Activated T-cell treated with anti-CD3 and anti-CD28 coated beads for 24 hours (primary cell): Measurements from ENCODE around the gene MEGF9.

Experiments used
- DNase-seq: peaks from one replicate; pipeline ENCODE4 v3.0.0-alpha.2; 2020; ENCODE audit warnings: low read depth

MEGF9 gene

GRCh38 chr9:120702075-120702474 lies 12.2 kb downstream of the MEGF9 start:
- DNase-seq = no peak

GRCh38 chr9:120701248-120701647 lies 13.0 kb downstream of the MEGF9 start:
- no peak for DNase-seq

GRCh38 chr9:120698766-120699165 lies 15.5 kb downstream of the MEGF9 start:
- DNase-seq = no peak

- no peak for DNase-seq
These were observed 16.8 kb downstream of the MEGF9 start for GRCh38 chr9:120697448-120697847.

GRCh38 chr9:120696551-120697230 lies 17.6 kb downstream of the MEGF9 start:
- no peak for DNase-seq

- no peak for DNase-seq
These were observed 19.7 kb downstream of the MEGF9 start for GRCh38 chr9:120694559-120694958.

- DNase-seq = no peak
These were observed 20.6 kb downstream of the MEGF9 start for GRCh38 chr9:120693700-120694008.

GRCh38 chr9:120692901-120693699 lies 21.2 kb downstream of the MEGF9 start:
- no peak for DNase-seq

DNA sequence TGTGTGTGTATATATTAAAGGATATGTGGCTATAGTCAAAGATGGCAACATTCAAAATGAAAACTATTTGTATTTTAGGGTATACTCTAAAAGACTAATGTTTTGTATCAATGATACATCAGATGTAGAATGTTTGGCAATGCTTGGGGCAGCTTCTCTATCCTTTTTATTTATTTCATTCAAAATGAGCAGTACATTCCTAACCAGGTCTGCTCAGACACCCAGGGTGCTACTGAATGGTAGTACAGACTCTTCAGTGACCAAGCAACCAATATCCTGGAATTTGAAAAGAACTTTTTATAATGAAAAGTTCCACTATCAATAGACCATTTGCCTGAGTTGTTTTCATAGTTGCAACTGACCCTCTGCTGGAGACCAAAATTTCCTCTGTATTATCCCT lies 23.9 kb downstream of the MEGF9 start:
- no peak for DNase-seq

GRCh38 chr9:120689860-120690259 lies 24.4 kb downstream of the MEGF9 start:
- no peak for DNase-seq

GRCh38 chr9:120688758-120689157 lies 25.5 kb downstream of the MEGF9 start:
- DNase-seq = no peak

DNA sequence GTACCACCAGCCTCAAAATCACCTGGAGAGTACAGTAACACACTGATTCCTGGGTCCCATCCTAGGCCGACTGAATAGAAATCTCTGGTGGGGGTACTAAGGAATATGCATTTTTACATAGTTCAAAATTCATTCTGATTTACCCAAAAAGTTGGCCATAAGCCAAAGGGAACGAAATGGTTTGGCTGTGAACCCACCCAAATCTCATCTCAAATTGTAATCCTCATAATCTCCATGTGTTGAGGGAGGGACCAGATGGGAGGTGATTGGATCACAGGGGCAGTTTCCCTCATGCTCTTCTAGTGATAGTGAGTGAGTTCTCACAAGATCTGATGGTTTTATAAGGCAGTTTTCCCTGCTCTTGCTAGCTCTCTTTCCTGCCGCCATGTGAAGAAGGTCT lies 31.1 kb downstream of the MEGF9 start:
- no peak for DNase-seq

DNA sequence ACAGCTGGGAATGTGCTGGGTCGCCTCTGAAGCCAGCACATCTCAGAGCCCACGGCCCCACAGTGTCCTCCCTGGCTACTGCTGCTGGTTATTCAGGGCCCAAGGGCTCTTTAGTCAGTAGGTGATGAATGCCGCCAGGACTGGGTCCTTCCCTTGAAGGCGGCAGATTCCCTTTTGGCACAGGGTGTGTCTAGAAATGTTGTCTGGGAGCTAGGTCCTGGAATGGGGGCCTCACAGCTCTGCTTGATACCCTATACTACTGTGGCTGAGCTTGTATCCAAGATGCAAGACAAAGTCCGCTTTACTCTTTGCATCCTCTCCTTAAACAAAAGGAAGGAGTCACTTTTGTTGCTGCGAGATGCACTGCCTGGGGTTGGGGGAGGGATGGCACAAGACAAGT lies 33.1 kb downstream of the MEGF9 start:
- no peak for DNase-seq

DNA sequence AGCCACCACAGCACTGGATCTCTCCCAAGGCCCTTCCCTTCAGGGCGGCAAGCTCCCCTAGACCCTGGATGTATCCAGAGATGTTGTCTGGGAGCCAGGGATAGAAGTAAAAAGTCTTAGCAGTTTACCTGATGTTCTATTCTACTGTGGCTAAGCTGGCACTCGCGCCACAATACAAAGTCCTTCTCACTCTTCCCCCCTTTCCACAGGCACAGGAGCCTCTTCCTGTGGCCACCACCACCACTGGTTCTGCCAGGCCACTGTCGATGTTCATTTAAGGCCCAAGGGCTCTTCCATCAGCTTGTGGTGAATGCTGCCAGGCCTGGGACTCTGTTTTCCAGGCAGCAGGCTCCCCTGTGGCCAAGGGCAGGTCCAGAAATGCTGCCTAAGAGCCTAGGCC lies 33.7 kb downstream of the MEGF9 start:
- no peak for DNase-seq

- no peak for DNase-seq
These were observed 34.1 kb downstream of the MEGF9 start for GRCh38 chr9:120680161-120680560.

DNA sequence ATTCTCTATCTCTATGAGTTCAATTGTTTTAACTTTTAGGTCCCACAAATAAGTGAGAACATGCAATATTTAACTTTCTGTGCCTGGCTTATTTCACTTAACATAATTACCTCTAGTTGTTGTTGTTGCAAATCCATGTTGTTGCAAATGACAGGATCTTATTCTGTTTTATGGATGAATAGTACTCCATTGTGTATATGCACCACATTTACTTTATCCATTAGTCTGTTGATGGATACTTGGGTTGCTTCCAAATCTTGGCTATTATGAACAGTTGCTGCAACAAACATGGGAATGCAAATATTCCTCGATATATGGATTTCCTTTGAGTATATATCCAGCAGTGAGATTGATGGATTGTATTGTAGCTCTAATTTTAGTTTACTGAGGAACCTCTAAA lies 36.3 kb downstream of the MEGF9 start:
- no peak for DNase-seq

DNA sequence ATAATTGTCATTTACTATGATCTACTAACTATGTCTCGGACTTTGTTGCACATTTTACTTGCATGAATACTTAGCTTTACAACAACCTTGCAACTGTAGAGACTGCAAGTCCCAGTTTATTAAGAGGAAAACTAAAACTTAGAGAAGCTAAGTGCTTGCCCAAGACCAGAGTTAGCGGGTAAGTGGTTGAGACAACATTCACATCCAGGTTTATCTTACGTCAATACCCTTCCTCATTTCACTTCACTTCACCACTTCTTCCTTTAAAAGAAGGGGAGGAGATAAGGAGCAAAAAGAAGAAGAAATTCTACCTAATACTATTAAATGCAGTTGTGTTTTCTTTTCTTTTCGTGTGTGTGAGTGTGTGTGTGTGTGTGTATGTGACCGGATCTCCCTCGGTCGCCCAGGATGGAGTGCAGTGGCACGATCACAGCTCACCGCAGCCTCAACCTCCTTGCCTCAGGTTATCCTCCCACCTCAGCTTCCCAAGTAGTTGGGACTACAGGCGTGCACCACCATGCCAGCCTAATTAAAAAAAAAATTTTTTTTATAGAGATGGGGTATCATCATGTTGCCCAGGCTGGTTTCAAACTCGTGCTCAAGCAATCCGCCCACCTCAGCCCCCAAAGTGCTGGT lies 37.4 kb downstream of the MEGF9 start:
- DNase-seq = no peak

- no peak for DNase-seq
These were observed 45.9 kb downstream of the MEGF9 start for GRCh38 chr9:120668399-120668798.

DNA sequence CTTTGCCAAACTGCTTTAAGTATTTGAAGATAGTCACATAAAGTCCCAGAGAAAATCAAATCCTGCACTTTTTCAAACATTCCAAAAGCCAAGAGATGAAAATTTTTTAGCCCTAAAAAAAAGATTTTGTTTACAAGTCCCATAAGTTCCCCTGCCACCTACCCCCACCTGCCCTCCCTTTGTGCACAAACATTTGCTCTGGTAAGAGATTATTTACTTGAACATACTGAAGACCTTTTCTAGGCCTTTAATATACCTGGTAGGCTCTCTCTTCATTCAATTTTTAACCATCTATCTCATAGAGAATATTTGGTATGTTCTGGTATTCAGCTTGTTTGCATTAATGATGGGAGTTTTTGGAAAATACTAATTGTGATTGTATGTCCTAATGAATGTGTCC lies 50.3 kb downstream of the MEGF9 start:
- no peak for DNase-seq

DNA sequence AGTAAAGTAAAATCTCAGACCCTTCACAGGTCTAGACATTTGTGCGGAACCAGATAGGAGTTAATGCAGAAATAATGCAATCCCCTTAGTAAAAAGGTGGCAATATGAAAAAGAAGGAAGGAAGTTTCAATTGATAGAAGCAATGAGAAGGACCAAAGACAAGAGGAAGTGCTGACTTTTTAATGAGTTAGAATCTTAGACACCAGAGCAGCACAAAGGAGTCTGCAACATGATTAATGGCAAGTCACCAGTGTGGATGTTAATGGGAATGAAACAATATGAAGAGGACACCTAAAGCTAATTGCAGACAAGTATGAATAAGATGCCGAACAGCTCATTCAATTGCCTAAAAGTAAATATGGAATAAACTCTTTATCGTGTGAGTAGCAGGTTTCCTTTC lies 50.9 kb downstream of the MEGF9 start:
- no peak for DNase-seq

GRCh38 chr9:120662513-120662912 lies 51.8 kb downstream of the MEGF9 start:
- DNase-seq = no peak

DNA sequence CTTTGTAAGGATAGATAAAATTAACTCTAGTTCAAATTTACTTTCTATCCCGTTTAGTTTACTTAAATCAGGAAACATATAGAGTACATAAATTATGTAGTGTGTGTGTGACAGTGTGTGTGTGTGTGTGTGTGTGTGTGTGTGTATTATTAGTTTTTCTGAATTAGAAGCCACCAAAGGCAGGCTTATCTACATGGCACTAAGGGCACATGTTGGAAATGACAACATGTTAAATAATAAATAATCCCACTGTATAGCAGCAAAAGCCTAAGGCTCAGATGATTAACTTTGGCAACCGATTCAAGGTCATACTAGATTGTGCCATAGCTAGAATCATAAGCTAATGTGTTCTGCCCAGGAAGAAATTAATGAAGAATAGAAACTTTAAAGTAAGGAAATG lies 54.6 kb downstream of the MEGF9 start:
- DNase-seq = no peak

DNA sequence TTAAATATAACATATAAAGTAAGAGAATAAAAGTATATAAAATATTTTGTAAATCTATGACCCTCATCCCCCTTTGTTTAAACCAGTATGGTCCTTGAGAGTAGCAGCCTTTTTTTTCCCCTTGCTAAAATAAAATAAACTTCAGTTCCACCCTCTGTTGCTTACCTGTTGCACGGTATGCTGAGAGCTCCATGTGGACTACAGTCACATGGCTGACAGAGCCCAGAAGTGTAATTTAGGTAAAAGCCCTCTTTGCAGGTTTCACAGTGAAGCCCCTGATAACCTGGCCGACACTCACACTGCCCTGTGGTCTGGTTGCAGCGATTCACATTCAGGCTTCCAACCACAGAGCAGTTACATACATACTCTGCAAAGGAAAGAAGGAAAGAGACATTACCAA lies 55.1 kb downstream of the MEGF9 start:
- DNase-seq = no peak
